ENCODE results near the gene NMBR. TPM values are rescaled to one million over a fixed set of nuclear protein-coding genes. Genes with fewer than 3 reads are reported as not detected.
"Not testable (repeated sequence)": the region's sequence is repeated elsewhere in the genome, so short reads cannot be mapped to it uniquely, and the experiment has no call there.

Gene NMBR
- total RNA-seq, 6 experiments from 2014 or later: 0.14 to 0.40 TPM; not detected in 4

DNA sequence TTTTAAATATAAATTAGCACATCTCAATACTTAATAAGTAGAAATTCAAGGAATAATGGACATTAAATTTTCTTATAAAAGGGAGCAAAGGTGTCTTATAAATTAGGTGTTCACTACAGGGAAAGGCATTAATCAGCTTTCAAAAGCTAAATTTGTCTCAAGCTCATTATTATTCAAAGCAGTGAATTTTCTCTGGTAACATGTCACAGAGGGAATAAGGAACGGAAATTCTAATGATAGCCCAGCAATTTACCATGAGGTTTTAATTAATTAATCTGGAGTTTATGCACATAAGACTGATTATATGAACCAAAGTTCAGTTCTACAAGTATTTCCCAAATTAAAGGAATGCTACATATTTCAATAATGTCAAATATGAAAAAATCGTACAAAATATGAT is 29.6 kb downstream of the NMBR start:
- H3K27ac Mint-ChIP-seq: no peak overlapping the region

DNA sequence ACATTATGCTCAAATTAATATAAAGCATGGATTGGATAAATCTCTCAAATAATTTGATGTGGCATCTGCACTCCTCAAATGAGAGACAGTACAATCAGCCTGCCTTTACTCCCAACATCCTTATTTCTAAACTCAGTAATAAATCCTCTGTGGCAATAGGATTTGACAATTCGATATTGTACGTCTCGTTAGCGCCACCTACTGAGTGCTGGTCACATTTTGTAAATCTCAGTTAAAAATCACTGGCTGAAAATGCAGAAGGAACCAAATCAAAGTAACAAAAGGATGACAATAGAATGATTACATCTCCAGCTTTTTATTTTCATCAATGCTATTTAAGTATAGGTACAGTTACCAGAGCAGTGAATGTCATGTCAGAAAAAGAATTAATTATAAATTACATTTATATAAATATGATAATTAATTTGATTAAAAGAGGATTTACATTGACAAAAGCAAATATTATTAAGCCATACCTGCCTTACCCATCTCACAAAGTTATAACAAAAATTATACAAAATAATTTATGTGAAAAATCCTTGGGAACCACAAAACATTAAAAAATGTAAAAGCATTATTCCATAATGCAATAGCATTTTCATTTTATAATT is 34.4 kb downstream of the NMBR start:
- H3K9me3 Mint-ChIP-seq: no peaks in the 10 kb centered on the region
- H3K4me3 Mint-ChIP-seq: no peak overlapping the region
- H3K4me1 Mint-ChIP-seq (ENCODE audit: low read depth): no peaks in the 10 kb centered on the region
- TF ChIP-seq, protein P1, sequence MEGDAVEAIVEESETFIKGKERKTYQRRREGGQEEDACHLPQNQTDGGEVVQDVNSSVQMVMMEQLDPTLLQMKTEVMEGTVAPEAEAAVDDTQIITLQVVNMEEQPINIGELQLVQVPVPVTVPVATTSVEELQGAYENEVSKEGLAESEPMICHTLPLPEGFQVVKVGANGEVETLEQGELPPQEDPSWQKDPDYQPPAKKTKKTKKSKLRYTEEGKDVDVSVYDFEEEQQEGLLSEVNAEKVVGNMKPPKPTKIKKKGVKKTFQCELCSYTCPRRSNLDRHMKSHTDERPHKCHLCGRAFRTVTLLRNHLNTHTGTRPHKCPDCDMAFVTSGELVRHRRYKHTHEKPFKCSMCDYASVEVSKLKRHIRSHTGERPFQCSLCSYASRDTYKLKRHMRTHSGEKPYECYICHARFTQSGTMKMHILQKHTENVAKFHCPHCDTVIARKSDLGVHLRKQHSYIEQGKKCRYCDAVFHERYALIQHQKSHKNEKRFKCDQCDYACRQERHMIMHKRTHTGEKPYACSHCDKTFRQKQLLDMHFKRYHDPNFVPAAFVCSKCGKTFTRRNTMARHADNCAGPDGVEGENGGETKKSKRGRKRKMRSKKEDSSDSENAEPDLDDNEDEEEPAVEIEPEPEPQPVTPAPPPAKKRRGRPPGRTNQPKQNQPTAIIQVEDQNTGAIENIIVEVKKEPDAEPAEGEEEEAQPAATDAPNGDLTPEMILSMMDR (IDR thresholded peaks at IDR 0.05): peak; percentile 92
- no peak overlapping the region for H3K27ac Mint-ChIP-seq
- peak; percentile 69 for DNase-seq
- no peaks in the 10 kb centered on the region for H3K27me3 Mint-ChIP-seq (ENCODE audit: insufficient read depth)
- no peaks in the 10 kb centered on the region for H3K36me3 Mint-ChIP-seq (ENCODE audit: low read depth)

More for the DNA sequence above, 29.6 kb downstream of the NMBR start:
- TF ChIP-seq, protein P1 (IDR thresholded peaks at IDR 0.05): no peak
- Mint-ChIP-seq H3K36me3 (ENCODE audit: low read depth) (no peaks in the 10 kb centered on the region), H3K27me3 (ENCODE audit: insufficient read depth) (no peaks in the 10 kb centered on the region; the same call in 1 of the 2 replicates), H3K4me1 (ENCODE audit: low read depth) (peaks cover 9% of the 10 kb centered on the region), H3K9me3 (no peaks in the 10 kb centered on the region), H3K4me3 (no peak overlapping the region)
- DNase-seq: no peak

DNA sequence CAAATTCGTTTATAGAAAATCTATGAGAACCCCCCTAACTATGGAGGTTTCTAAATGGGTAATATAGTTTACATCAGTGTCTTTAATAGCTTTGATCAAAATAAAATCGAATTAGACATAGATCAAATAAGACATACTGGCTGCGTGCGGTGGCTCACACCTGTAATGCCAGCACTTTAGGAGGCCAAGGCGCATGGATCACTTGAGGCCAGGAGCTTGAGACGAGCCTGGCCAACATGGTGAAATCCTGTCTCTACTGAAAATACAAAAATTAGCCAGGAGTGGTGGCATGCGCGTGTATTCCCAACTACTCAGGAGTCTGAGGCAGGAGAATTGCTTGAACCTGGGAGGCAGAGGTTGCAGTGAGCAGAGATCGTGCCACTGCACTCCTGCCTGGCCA is 36.1 kb downstream of the NMBR start:
- not testable (repeated sequence) for H3K9me3 Mint-ChIP-seq; H3K27me3 Mint-ChIP-seq (ENCODE audit: insufficient read depth); DNase-seq; H3K36me3 Mint-ChIP-seq (ENCODE audit: low read depth); H3K4me1 Mint-ChIP-seq (ENCODE audit: low read depth); H3K4me3 Mint-ChIP-seq; H3K27ac Mint-ChIP-seq

DNA sequence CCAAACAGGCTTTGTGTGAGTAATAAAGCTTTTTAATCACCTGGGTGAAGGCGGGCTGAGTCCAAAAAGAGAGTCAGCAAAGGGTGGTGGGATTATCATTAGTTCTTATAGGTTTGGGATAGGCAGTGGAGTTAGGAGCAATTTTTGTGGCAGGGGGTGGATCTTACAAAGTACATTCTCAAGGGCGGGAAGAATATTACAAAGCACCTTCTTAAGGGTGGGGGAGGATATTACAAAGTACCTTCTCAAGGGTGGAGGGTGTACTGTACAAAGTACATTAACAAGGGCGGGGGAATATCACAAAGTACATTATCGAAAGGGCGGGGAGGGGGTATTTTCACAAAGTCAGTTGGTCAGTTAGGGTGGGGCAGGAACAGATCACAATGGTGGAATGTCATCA is 42.1 kb downstream of the NMBR start:
- not testable (repeated sequence) for H3K4me1 Mint-ChIP-seq (ENCODE audit: low read depth); H3K27ac Mint-ChIP-seq; H3K36me3 Mint-ChIP-seq (ENCODE audit: low read depth); H3K9me3 Mint-ChIP-seq; H3K4me3 Mint-ChIP-seq; H3K27me3 Mint-ChIP-seq (ENCODE audit: insufficient read depth); DNase-seq

DNA sequence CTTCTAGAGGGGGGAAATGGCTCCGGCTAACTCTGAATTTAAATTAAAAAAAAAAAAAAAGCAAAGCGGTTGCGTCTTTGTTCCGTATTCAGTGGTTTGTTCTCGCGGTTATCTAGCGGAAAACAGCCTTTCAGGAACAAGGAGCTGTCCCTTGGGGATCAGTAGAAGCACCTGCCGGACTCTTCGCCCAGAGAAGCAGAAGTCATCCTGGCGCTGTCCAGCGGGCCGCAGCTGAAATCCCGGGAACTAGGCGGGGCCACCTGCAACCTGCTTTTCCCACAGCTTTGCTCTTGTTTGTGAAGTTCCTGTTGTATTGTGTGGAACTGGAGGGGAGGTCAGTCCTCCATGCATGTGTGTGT is 58.1 kb downstream of the NMBR start:
- Mint-ChIP-seq H3K27me3 (ENCODE audit: insufficient read depth) (peaks cover 2% of the 10 kb centered on the region), H3K4me3 (no peak overlapping the region), H3K27ac (no peak overlapping the region), H3K4me1 (ENCODE audit: low read depth) (no peaks in the 10 kb centered on the region), H3K9me3 (no peaks in the 10 kb centered on the region), H3K36me3 (ENCODE audit: low read depth) (no peaks in the 10 kb centered on the region)
- TF ChIP-seq, protein P1 (IDR thresholded peaks at IDR 0.05): no peak
- peak; percentile 24 for DNase-seq

DNA sequence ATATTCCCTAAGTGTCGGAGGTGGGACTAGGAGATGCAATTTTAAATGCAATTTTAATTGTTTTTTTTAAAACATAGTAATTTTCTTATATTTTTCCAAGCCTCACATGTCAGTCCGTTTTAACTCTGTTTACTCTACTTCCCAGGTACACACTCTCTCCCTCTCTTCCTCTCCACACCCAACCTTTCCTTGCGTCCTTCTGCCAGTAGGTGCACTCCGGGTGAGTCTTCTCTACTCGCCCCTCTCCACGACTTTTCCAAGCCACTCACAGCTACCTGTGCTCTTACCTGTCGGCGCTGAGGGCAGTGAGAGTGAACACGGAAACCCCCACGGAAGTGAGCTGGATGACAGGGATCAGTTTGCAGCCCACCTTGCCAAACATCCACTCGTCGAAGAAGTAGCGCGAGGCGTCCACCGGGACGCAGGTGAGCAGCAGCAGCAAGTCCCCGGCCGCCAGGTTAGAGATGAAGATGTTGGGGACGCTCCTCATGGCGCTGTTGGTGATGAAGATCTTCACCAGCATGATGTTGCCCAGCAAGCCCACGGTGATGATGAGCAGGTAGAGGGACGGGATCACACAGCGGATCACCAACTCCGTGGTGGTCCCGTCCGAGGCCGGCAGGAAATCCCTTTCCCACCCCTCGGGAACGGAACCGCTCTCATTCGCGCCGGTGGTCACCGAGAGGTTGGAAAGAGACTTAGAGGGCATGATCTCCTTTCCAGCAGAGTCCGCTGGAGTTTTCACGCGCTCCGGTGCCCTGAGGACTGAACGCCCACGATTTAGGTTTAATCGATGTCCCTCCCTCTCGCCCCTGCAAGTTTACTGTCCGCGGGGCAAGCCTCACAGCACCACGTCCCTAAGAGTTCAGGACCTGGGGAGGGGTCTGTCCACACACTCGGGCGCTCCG is 58.7 kb downstream of the NMBR start:
- no peaks in the 10 kb centered on the region for H3K4me1 Mint-ChIP-seq (ENCODE audit: low read depth)
- no peak for DNase-seq
- peaks cover 2% of the 10 kb centered on the region for H3K27me3 Mint-ChIP-seq (ENCODE audit: insufficient read depth)
- H3K36me3 Mint-ChIP-seq (ENCODE audit: low read depth): no peaks in the 10 kb centered on the region
- H3K27ac Mint-ChIP-seq: no peak overlapping the region
- H3K9me3 Mint-ChIP-seq: no peaks in the 10 kb centered on the region
- no peak overlapping the region for H3K4me3 Mint-ChIP-seq
- TF ChIP-seq, protein P1 (IDR thresholded peaks at IDR 0.05): no peak
